ENCODE measurements around the gene DYSF. TPM values are rescaled to one million over a fixed set of nuclear protein-coding genes. Genes with fewer than 3 reads are reported as not detected.

DYSF gene
- total and polyA plus RNA-seq, 2 donors (not counting 3 experiments of a cell fraction or from before 2014, with no cell fraction given) = 50.9 to 152 TPM

- no TSS peak for BruUV-seq (replicated peaks)
- Histone ChIP-seq H3K36me3 (ENCODE audit: control insufficient read depth in 2 of 2, extremely low read depth in 1 of 2, insufficient read depth in 2 of 2, low read length in 2 of 2) (no peaks in the 10 kb centered on the region), H3K27me3 (ENCODE audit: control insufficient read depth in 2 of 2, insufficient read depth in 2 of 2, low read length in 2 of 2) (peaks cover 0 to 2% of the 10 kb centered on the region in 2 experiments), H3K9ac (replicated peaks; ENCODE audit: extremely low read depth, insufficient read depth, low read length) (no peak overlapping the region), H3K4me1 (ENCODE audit: control insufficient read depth, extremely low read depth, insufficient read depth, low read length) (no peaks in the 10 kb centered on the region), H4K20me1 (replicated peaks; ENCODE audit: control insufficient read depth, extremely low read depth, insufficient read depth, low read length) (no peaks in the 10 kb centered on the region), H3K4me2 (ENCODE audit: insufficient read depth, low read length) (no peak overlapping the region), H3K9me3 (replicated peaks; ENCODE audit: control insufficient read depth, insufficient read depth, low read length) (no peaks in the 10 kb centered on the region), H3K79me2 (ENCODE audit: control insufficient read depth, insufficient read depth, low read length) (no peaks in the 10 kb centered on the region), H3K4me3 (replicated peaks in 1 of 3; ENCODE audit: insufficient read depth in 1 of 3, low read depth in 1 of 3, low read length in 3 of 3) (no peak overlapping the region), H2AFZ (ENCODE audit: low read depth, low read length) (no peak overlapping the region), H3K27ac (ENCODE audit: insufficient read depth, low read depth, low read length) (no peak overlapping the region), H3K9me1 (replicated peaks; ENCODE audit: control insufficient read depth, extremely low read depth, insufficient read depth, low read length) (no peaks in the 10 kb centered on the region)
- TF ChIP-seq EZH2 (IDR thresholded peaks at IDR 0.05; ENCODE audit: borderline replicate concordance, low read depth, low read length, severe bottlenecking) (no peak), JUN (IDR thresholded peaks at IDR 0.05; ENCODE audit: borderline replicate concordance, insufficient read depth, insufficient read length, low read depth) (no peak), MAX (IDR thresholded peaks at IDR 0.05; ENCODE audit: insufficient read depth, insufficient read length) (no peak), FOS (IDR thresholded peaks at IDR 0.05; ENCODE audit: borderline replicate concordance, insufficient read depth, low read length) (no peak), POLR2AphosphoS5 (IDR thresholded peaks at IDR 0.05; ENCODE audit: insufficient read depth, low read depth, low read length) (no peak), MYC (IDR thresholded peaks at IDR 0.05; ENCODE audit: low read depth, low read length) (no peak), POLR2A (IDR thresholded peaks at IDR 0.05; ENCODE audit: low read depth, low read length) (no peak), GATA2 (IDR thresholded peaks at IDR 0.05; ENCODE audit: insufficient read depth, insufficient read length, low read depth, low read length) (no peak)
- TF ChIP-seq, protein P1, sequence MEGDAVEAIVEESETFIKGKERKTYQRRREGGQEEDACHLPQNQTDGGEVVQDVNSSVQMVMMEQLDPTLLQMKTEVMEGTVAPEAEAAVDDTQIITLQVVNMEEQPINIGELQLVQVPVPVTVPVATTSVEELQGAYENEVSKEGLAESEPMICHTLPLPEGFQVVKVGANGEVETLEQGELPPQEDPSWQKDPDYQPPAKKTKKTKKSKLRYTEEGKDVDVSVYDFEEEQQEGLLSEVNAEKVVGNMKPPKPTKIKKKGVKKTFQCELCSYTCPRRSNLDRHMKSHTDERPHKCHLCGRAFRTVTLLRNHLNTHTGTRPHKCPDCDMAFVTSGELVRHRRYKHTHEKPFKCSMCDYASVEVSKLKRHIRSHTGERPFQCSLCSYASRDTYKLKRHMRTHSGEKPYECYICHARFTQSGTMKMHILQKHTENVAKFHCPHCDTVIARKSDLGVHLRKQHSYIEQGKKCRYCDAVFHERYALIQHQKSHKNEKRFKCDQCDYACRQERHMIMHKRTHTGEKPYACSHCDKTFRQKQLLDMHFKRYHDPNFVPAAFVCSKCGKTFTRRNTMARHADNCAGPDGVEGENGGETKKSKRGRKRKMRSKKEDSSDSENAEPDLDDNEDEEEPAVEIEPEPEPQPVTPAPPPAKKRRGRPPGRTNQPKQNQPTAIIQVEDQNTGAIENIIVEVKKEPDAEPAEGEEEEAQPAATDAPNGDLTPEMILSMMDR (IDR thresholded peaks at IDR 0.05; ENCODE audit: extremely low read depth in 1 of 2, insufficient read depth in 1 of 2, low read depth in 1 of 2, low read length in 2 of 2) = no peak
- dilution Hi-C loops (cut with MboI; ENCODE audit: extremely low pct_ligation_motif_present, low sequenced_read_pairs) (no loop called here), intact Hi-C loops (cut with micrococcal nuclease) (no loop called here)
- ChIA-PET CTCF (interaction anchor here (0.7 kb wide), 1 partner anchor 237 kb away, joined by 4 read pairs; no protein-coding TSS in a partner anchor), POLR2A (no interaction called here)
- no peak for DNase-seq (ENCODE audit: low read depth, low spot score)
- FAIRE-seq = no peak
Observed at GRCh38 chr2:71700658-71701397, 247.5 kb downstream of the DYSF start.

Data from endothelial cell of umbilical vein (primary cell).